Smooth muscle cell (in vitro differentiated cells): ENCODE measurements around the gene ACOXL. TPM values are rescaled to one million over a fixed set of nuclear protein-coding genes. Genes with fewer than 3 reads are reported as not detected.

Experiments used
- DNase-seq: peaks from one replicate; lab custom pipeline; 2025; ENCODE audit not compliant: unreplicated experiment; lab: John Stamatoyannopoulos, UW
- H2AFZ ChIP-seq: fragments of 200-600 bp; sonication (generic); 2 replicates; pipeline ENCODE4 v1.6.0; 2016; ENCODE audit warnings: antibody characterized with exemption, low read depth, mild to moderate bottlenecking
- H3F3A ChIP-seq: fragments of 200-600 bp; sonication (generic); 2 replicates; pipeline ENCODE4 v1.6.0; 2017; ENCODE audit warnings: antibody characterized with exemption, low read depth
- H3K27ac ChIP-seq: fragments of 200-600 bp; sonication (generic); 2 replicates; pipeline ENCODE4 v1.5.1; 2016; ENCODE audit warnings: low read depth, mild to moderate bottlenecking
- H3K27me3 ChIP-seq: fragments of 200-600 bp; sonication (generic); 2 replicates; pipeline ENCODE4 v1.6.1; 2016; ENCODE audit warnings: low read depth, mild to moderate bottlenecking
- H3K36me3 ChIP-seq: fragments of 200-600 bp; sonication (generic); 2 replicates; pipeline ENCODE4 v1.5.1; 2016; ENCODE audit warnings: low read depth
- H3K4me1 ChIP-seq: fragments of 200-600 bp; sonication (generic); 2 replicates; pipeline ENCODE4 v1.5.1; 2016; ENCODE audit warnings: low read depth
- H3K4me2 ChIP-seq: fragments of 200-600 bp; sonication (generic); 2 replicates; pipeline ENCODE4 v1.6.0; 2016; ENCODE audit warnings: mild to moderate bottlenecking
- H3K4me3 ChIP-seq: fragments of 200-600 bp; sonication (generic); 2 replicates; pipeline ENCODE4 v1.5.1; 2016; ENCODE audit warnings: mild to moderate bottlenecking
- H3K79me2 ChIP-seq: fragments of 200-600 bp; sonication (generic); 2 replicates; pipeline ENCODE4 v1.6.0; 2016; ENCODE audit warnings: low read depth, mild to moderate bottlenecking
- H3K9ac ChIP-seq: fragments of 200-600 bp; sonication (generic); 2 replicates; pipeline ENCODE4 v1.6.0; 2016; ENCODE audit warnings: low read depth
- H3K9me3 ChIP-seq: fragments of 200-600 bp; sonication (generic); replicated peaks from 2 replicates; pipeline ENCODE4 v1.5.1; 2016; ENCODE audit warnings: low read depth
- H4K20me1 ChIP-seq: fragments of 200-600 bp; sonication (generic); 2 replicates; pipeline ENCODE4 v1.6.0; 2016; ENCODE audit warnings: low read depth
- CTCF ChIP-seq: fragments of 200-600 bp; sonication (generic); IDR thresholded peaks from 2 replicates; pipeline ENCODE4 v1.5.1; 2017; ENCODE audit warnings: borderline replicate concordance, mild to moderate bottlenecking, antibody characterized with exemption; ENCODE audit not compliant: insufficient read depth, poor library complexity, severe bottlenecking
- WGBS: methylation state at CpG from one replicate; pipeline ENCODE4 v1.1.7; 2016; ENCODE audit warnings: low lambda C conversion rate; 5-methylcytosine and 5-hydroxymethylcytosine counted together
- polyA plus RNA-seq: library from polyadenylated mRNA; unstranded; fragments of >200 nt; fragmentation: Nextera tagmentation; extraction: Ambion mirVana; gene quantifications from 2 replicates; pipeline ENCODE4 v1.2.1, GENCODE V29; 2016
- total RNA-seq: library from RNA; depleted of rRNA; stranded (reverse); fragments of >200 nt; gene quantifications from 2 replicates; pipeline ENCODE4 v1.2.3, GENCODE V29; 2014

Gene ACOXL
- total and polyA plus RNA-seq, 2 experiments from 2014 or later = not detected

DNA sequence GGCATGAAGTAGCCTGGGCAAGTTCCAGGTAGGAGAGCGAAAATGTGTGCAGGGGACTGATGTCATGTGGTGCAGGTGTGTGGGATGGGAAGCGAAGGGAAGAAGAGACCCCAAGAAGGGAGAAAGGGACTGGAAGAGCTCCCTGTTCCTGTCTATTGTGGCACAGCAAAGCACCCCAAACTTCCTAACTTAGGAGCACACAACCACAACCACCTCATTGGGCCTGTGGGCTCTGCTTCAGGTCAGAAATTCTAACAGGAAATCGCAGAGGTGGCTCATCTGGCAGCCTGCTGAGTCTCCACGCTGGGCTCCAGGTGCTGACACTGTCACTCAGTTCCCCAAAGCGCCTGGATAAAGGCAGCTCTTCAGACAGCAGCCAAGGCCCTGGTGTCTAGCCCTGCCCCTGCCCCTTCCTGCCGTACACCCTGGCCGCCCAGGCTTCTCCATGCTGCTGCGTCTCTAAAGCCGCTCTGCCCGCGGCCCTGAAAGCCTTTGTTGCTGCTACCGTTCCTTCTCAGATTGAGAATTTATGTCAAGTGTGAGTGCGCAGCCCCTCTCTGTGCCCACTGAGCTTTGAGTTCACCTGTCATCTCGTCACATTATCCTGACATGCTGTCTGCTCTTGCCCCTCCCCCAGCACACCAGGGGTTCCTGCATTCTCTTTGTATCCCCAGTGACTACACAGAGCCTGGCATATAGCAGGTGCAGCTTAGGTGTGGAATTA lies 248.1 kb downstream of the ACOXL start:
- Histone ChIP-seq H4K20me1 (no peaks in the 10 kb centered on the region), H3K4me3 (no peak overlapping the region), H3F3A (no peaks in the 10 kb centered on the region), H3K4me1 (no peaks in the 10 kb centered on the region), H3K9ac (no peak overlapping the region), H2AFZ (no peak overlapping the region), H3K27ac (no peak overlapping the region), H3K9me3 (no peaks in the 10 kb centered on the region), H3K4me2 (no peak overlapping the region), H3K27me3 (peaks cover 5% of the 10 kb centered on the region), H3K36me3 (no peaks in the 10 kb centered on the region), H3K79me2 (no peaks in the 10 kb centered on the region)
- TF ChIP-seq CTCF = no peak
- no peak for DNase-seq
- WGBS = 85% methylated on average over 14 of the region's 14 CpGs

GRCh38 chr2:110983133-110983532 lies 250.8 kb downstream of the ACOXL start:
- H3K79me2 ChIP-seq = no peaks in the 10 kb centered on the region
- no peaks in the 10 kb centered on the region for H3K9me3 ChIP-seq
- H3F3A ChIP-seq = no peaks in the 10 kb centered on the region
- no peak overlapping the region for H3K9ac ChIP-seq
- H4K20me1 ChIP-seq = no peaks in the 10 kb centered on the region
- H3K4me3 ChIP-seq = no peak overlapping the region
- no peak overlapping the region for H2AFZ ChIP-seq
- H3K36me3 ChIP-seq = no peaks in the 10 kb centered on the region
- TF ChIP-seq CTCF = no peak
- H3K4me2 ChIP-seq = no peak overlapping the region
- H3K27me3 ChIP-seq = peaks cover 5% of the 10 kb centered on the region
- no peaks in the 10 kb centered on the region for H3K4me1 ChIP-seq
- H3K27ac ChIP-seq = no peak overlapping the region
- DNase-seq = no peak

DNA sequence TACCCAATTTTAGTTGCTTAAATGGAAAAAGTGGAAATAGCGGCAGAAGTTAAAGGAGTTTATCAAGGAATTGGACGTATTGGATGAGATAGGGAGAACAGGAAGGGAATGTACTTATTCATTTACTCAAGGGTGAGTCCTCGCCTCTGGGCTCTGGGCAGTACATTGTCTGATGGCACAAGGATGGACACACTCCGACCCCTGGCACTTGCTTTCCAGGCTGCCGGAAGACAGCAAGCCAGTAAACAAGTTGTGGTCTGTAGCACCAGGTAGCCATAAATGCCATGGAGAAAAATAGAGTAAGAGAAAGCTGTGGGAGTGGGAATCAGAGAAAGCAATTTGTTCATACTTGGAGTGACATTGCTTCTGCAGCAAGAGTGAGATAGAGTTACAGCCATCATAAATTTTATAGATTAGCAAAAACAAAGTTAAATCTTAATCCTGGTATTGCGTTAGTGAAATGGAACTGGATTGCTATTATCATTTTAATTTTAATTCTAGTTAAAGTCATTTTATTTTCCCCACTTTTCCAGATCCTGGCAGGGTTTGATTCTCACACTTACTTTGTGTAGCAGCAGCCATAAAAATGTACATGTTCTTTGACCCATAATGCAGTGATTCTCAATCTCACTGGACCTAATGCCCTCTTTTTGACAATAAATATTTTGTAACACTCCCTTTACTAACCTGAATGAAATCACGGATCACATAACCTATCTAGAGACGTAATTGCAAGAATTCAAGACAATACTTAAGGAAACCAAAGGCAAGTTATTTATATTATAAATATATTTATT lies 252.5 kb downstream of the ACOXL start:
- no peaks in the 10 kb centered on the region for H3F3A ChIP-seq
- H3K4me2 ChIP-seq = no peak overlapping the region
- no peaks in the 10 kb centered on the region for H3K9me3 ChIP-seq

More for the DNA sequence above, 252.5 kb downstream of the ACOXL start:
- H3K36me3 ChIP-seq = no peaks in the 10 kb centered on the region
- H2AFZ ChIP-seq = no peak overlapping the region
- DNase-seq = no peak
- no peaks in the 10 kb centered on the region for H3K79me2 ChIP-seq
- H4K20me1 ChIP-seq = no peaks in the 10 kb centered on the region
- no peaks in the 10 kb centered on the region for H3K4me1 ChIP-seq
- H3K9ac ChIP-seq = no peak overlapping the region
- 93% methylated on average over 8 of the region's 8 CpGs for WGBS
- H3K4me3 ChIP-seq = no peak overlapping the region
- TF ChIP-seq CTCF = no peak
- H3K27me3 ChIP-seq = peaks cover 5% of the 10 kb centered on the region
- no peak overlapping the region for H3K27ac ChIP-seq
